Glomerular visceral epithelial cell (primary cell): ENCODE measurements around the gene NR3C2.

Experiments
- DNase-seq: peaks from one replicate; pipeline ENCODE4 v3.0.0-alpha.2; 2016; ENCODE audit errors: extremely low spot score

The NR3C2 gene

GRCh38 chr4:148077581-148077980 lies 364.6 kb downstream of the NR3C2 start:
- DNase-seq: peak; percentile 18

DNA sequence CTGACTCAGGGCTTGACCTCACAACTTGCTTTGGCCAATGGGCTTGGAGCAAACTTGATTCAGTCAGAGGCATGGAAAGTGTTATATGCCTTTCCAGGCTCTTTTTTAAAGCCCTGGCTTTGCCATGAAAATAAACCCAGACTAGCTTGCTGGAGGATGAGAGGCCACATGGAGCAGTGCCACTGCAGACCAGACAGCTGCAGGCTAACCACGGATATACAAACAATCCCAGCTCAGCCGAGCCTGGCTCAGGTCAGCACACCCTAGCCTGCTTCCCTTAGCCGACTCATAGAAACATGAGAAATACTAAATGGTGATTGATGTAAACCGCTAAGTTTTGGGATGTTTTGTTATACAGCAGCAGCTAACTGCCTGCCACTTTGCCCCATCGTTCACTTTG lies 365.2 kb downstream of the NR3C2 start:
- peak; percentile 20 for DNase-seq

DNA sequence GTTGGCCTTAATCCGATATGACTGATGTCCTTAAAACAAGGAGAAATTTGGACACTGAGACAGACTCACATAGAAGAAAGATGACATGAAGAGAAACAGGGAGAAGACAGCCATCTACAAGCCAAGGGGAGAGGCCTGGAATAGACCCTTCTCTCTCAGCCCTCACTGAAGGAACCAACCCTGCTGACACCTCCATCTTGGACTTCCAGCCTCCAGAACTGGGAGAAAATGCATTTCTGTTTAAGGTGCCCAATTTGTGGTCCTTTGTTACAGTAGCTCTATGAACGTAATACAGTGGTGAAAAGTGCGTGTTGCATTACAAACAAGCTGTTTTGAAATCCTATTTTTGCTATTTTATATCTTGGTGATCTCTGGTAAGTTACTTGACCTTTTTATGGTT lies 366.8 kb downstream of the NR3C2 start:
- DNase-seq: no peak

DNA sequence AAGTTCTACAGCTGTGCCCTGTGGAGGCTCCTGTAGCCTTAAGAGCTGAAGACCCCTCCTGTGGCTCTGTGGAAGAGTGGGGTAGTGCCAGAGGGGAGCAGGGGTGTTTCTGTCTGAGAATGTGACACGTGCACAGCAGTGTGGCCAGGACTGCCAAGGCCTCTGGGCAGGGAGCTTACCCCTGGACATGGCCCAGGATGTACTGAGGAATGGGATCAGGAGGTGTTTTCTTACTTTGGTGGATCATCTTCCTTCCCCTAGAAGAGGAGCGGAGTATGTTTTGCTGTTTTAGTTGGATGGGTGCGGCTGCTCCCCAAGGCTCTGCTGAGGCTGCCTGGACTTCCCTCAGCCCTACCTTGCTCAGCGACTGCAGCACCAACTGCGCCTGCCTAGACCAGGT lies 367.8 kb downstream of the NR3C2 start:
- no peak for DNase-seq

- DNase-seq: no peak
Observed at GRCh38 chr4:148073349-148073748, 368.9 kb downstream of the NR3C2 start.

DNA sequence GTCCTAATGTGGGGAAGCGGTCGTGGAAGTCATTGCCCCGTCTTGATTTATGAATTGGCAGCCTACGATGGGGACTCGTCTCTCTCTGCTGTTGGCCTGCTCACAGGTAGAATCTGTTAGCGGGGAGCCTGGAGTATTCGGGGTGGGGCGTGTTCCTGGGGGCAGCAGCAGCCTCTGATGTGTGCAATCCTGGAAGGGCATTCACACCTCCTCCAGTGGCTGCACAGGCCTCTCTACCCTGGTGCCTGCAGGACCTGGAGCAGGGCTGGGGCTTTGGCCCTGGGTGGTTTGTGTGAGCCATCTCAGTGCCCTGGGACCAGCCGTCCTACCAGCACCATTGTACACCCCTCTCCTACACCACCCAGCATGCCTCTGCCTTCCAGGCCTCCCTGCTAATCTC lies 369.4 kb downstream of the NR3C2 start:
- DNase-seq: no peak

GRCh38 chr4:148071009-148071408 lies 371.2 kb downstream of the NR3C2 start:
- DNase-seq: peak; percentile 72

GRCh38 chr4:148069895-148070178 lies 372.4 kb downstream of the NR3C2 start:
- DNase-seq: no peak

GRCh38 chr4:148069086-148069894 lies 372.9 kb downstream of the NR3C2 start:
- no peak for DNase-seq

GRCh38 chr4:148068065-148068911 lies 373.9 kb downstream of the NR3C2 start:
- DNase-seq: no peak

DNA sequence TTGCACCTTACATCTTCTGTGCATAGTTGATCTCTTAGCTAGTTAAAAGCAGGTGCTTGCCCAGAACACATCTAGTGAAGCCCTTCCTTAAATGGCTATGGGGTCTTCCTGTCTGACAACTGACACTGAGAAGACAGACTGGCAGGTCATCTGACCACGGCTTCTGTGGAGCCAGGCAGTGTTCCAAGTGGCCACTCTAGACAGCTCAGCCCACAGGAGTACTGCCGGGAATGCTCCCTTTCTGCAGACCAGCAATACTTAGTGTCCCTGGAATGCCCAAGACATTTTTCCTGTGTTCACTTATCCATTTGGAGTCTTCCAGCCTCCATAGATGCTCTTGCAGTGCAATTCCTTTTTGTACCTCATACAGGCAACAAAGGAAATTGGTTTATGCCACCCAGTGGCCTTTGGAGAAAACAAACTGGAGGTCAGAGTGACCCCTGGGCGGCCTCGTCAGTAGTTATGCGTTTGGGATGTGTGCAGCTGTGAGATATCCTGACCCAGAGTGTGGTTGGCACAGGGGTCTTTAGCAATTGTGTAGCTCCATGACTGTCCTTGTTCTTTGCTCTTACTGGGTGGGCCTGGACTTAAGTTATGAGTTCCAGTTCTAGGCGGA lies 374.8 kb downstream of the NR3C2 start:
- DNase-seq: no peak

DNA sequence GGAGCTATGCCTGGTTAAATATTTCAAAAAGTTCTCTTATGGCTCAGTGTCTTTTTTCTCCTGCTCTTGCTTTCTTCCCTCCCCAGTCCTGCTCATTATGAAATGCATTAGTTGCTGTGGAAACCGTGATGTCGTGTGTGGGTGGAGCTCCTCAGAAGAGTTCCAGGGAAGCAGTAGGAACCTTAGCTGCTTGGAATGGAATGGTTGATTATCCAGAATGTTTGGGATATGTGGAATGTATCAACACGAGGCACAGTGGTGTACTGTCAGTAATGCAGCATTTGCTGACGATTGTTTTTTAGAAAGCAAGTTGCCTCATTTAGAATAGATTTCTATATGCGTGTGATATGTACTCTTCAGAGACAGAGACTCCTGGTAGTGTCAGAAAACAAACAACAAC lies 377.1 kb downstream of the NR3C2 start:
- no peak for DNase-seq

GRCh38 chr4:148064451-148064850 lies 377.8 kb downstream of the NR3C2 start:
- DNase-seq: no peak

DNA sequence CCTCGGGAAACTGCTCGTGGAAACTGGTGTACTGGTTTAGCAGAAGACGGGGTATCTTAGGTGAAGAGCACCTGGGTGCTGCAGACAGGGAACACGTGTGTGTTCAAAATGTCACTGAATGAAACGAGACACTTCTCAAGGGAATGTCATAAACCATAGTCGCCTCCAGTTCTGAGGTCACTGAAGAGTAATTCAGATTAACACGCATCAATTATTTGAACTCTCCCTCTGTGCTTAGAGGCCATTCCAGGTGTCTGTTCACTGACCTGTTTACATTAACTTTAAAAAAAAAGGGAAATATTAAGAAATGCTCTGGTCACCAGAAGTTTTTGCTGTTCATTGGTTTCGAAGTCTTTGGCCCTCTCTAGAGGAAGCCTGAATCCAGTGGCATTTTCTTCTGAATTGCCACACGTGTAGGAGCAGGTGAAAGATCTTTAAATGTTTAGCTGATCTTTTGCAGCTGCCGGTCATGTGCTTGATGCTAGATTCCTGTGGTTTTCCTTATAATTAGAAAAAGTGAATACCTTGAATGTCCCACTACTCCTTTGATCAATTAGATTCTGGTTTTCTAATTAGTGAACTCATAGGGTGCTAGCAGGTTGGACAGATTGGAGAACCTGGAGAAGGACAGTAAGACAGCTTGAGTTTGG lies 379.8 kb downstream of the NR3C2 start:
- DNase-seq: no peak

- DNase-seq: no peak
Observed at GRCh38 chr4:148061795-148062194, 380.4 kb downstream of the NR3C2 start.

- DNase-seq: no peak
Observed at GRCh38 chr4:148061141-148061481, 381.1 kb downstream of the NR3C2 start.

- DNase-seq: no peak
Observed at GRCh38 chr4:148060264-148061140, 381.7 kb downstream of the NR3C2 start.

GRCh38 chr4:148059617-148060180 lies 382.5 kb downstream of the NR3C2 start:
- no peak for DNase-seq

DNA sequence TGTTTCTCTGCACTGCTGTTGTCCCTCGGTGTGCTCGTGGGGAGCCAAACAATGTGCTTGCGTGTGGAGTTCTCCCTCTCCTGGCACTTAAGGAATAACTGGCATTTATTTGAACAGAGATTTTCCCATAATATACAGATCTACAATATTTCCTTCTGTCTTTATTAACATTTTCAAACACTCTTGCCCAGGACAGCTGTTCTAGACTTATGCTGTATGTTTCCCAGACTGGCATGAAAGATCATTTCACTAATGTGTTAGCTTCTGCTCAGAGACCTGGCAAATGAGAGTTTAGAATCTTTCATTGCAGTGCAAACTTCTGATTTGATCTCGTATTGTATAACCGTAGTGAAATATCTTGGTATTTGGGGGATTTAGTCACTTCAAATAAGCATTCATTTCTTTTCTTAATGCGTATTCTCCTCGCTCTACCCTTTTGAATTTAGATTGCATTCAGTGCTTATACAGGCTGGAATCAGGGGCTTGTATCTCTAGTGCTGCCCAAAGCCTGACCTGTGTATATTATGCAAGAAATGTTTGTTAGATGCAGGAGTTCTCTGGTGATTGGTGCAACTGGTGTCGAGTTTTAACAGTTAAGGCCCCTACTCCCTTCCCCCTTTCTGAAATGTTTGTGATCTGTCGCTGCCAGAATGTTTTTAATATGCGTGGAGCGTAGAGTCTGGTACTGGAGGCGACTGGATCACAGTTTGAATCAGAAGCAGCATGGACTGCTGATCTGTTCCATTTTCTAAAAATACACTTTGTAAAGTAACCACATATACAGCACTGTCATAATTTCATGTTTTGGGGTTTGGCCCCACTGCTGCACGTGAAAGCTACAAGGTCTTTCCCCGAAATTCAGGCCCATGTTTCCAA lies 384.0 kb downstream of the NR3C2 start:
- DNase-seq: no peak

- DNase-seq: no peak
Observed at GRCh38 chr4:148057516-148057915, 384.7 kb downstream of the NR3C2 start.
